OCI-M2 (cell line): ENCODE data around the gene PXMP4.
"Not testable (repeated sequence)": the region's sequence is repeated elsewhere in the genome, so short reads cannot be mapped to it uniquely, and the experiment has no call there.

Experiments used
- DNase-seq: peaks from one replicate; lab custom pipeline; 2025; ENCODE audit not compliant: unreplicated experiment; lab: John Stamatoyannopoulos, UW

The PXMP4 gene

GRCh38 chr20:33704197-33704924 is 15.7 kb downstream of the PXMP4 start:
- no peak for DNase-seq

- no peak for DNase-seq
Measured at GRCh38 chr20:33703498-33704137, 16.5 kb downstream of the PXMP4 start.

DNA sequence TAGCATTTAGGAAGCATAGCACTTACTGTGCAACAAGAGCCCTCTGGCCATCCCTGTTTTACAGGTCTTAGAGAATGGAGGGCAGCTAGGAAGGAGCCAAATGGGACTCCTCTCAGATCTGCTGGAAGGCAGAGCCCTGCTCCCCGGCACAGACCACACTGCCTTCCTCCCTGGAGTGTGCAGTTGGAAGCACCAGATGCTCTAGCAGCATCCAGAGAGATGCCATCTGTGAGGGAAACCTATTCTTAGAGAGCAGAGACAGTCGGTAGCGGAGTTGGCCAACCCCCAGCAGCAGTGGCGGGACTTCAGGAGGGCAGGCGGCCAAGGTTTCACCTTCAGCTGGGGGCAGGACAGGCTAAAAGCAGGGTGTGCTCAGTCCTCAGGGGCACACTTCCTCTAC is 17.2 kb downstream of the PXMP4 start:
- DNase-seq = no peak

DNA sequence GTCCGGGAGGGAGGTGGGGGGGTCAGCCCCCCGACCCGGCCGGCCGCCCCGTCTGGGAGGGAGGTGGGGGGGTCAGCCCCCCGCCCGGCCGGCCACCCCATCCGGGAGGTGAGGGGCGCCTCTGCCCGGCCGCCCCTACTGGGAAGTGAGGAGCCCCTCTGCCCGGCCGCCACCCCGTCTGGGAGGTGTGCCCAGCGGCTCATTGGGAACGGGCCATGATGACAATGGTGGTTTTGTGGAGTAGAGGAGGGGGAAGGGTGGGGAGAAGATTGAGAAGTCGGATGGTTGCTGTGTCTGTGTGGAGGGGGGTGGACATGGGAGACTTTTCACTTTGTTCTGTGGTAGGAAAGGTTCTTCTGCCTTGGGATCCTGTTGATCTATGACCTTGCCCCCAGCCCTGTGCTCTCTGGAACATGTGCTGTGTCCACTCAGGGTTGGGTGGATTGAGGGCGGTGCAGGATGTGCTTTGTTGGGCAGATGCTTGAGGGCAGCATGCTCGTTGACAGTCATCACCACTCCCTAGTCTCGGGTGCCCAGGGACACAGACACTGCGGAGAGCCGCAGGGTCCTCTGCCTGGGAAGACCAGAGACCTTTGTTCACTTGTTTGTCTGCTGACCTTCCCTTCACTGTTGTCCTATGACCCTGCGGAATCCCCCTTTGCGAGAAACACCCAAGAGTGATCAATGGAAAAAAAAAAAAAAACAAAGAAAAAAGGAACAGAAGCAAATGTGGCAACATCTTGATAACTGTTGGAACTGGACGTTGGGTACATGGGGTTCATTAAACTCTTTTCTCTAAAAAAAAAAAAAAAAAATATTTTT is 18.3 kb downstream of the PXMP4 start:
- DNase-seq = no peak

DNA sequence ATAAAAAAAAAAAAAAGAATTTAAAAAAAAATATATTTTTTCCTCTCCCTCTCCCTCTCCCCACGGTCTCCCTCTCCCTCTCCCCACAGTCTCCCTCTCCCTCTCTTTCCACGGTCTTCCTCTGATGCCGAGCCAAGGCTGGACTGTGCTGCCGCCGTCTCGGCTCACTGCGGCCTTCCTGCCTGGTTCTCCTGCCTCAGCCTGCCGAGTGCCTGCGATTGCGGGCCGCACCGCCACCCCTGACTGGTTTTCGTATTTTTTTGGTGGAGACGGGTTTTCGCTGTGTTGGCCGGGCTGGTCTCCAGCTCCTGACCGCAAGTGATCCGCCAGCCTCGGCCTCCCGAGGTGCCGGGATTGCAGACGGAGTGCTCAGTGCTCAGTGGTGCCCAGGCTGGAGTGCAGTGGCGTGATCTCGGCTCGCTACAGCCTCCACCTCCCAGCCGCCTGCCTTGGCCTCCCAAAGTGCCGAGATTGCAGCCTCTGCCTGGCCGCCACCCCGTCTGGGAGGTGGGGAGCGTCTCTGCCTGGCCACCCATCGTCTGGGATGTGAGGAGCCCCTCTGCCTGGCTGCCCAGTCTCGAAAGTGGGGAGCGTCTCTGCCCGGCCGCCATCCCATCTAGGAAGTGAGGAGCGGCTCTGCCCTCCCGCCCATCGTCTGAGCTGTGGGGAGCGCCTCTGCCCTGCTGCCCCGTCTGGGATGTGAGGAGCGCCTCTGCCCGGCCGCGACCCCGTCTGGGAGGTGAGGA is 19.2 kb downstream of the PXMP4 start:
- DNase-seq = not testable (repeated sequence)

DNA sequence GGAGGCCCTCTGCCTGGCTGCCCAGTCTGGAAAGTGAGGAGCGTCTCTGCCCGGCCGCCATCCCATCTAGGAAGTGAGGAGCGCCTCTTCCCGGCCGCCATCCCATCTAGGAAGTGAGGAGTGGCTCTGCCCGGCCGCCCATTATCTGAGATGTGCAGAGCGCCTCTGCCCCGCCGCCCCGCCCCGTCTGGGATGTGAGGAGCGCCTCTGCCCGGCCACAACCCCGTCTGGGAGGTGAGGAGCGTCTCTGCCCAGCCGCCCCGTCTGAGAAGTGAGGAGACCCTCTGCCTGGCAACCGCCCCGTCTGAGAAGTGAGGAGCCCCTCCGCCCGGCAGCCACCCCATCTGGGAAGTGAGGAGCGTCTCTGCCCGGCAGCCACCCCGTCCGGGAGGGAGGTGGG is 21.1 kb downstream of the PXMP4 start:
- not testable (repeated sequence) for DNase-seq

- no peak for DNase-seq
Measured at GRCh38 chr20:33697129-33697528, 23.0 kb downstream of the PXMP4 start.

DNA sequence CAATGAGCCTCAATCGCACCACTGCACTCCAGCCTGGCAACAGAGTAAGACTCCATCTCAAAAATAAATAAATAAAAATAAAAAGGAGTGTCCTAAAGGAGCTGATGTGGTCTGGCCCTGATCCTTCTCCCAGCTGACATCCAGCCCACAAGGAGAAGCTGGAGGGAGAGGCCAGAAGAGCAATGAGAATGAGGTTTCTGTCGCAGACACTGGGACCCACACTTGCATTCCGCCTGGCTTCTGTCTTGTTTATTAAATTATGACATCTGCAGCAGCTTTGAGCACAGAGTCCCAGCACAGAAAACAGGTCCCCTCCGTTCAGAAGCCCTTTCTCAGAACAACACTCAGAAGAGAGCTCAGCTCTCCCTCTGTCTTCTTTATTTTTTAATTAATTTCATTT is 23.7 kb downstream of the PXMP4 start:
- DNase-seq = no peak

GRCh38 chr20:33694639-33695012 is 25.5 kb downstream of the PXMP4 start:
- no peak for DNase-seq

DNA sequence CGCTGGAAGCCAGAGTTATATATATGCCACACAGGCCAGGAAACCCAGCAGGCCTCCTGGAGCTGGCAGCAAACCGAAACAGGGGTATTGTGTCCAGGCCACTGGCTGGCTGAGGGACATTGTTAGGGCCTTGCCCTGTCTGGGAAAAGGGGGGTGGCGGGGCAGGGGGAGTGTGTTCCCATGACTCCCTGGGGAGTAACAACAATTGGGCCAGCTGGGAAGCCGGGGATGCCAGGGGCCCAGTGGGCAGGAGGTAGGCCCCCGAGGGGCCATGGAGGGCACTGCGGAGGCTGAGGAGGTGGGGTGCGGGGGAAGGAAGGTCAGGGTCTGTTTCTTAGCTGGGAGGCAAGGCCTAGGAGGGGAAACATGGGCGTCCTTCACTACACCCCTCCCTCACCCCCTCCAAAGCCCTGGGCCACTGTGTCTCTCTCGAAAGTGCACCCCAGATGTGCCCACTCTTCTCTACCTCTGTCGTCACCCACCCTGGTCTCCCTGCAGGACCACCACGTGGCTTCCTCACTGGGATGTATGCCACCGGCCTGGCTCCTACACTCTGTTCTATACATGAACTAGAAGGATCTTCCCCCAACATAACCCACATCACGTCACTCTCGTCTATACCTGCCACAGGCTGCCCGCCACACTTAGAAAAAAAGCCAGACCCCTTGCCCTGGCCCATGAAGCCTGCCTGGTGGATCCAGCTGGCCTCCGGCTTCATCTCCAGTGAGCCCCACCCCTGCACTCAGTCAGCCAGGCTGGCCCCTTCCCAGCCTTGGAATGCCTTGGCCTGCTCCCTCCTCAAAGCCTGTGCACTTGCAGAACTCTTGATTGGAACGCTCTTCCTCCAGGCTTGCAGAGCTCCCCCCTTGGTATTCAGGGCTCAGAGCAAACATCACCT is 26.1 kb downstream of the PXMP4 start:
- no peak for DNase-seq

DNA sequence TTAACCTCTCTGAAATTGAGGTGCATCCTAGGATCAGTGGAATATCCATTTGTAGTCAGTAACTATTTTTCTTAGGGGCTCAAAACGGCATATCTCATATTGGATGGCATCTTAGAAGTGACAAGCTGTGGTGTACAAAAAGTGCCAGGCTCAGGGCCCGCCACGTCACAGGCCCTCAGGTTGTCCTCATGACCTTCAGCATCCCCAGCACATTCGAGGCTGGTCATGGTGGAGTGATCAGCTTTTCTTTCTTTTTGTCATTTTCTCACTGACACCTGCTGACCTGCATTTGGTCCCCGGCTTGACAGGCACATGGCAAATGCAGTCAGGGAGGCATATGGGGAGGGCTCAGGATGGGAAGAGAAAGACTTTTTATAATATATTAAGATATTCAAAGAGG is 26.8 kb downstream of the PXMP4 start:
- no peak for DNase-seq

DNA sequence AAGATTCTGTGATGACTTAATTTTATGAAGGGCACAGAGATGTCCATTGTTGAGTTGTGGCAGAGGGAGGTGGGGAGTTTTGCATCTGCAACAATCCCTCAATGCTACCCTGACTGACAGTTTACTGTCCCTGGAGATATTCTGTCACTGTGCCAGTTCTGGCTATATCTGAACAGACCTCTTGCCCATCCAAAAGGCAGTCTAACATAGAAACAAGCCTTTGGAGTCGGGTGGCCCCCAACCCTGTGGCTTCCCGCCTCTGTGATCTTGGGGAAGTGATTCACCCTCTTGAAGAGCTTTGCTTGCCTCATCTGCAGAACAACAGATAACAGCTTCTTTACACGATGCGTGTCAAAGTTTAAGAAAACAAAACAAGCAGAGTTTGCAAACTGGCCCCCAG is 30.1 kb downstream of the PXMP4 start:
- DNase-seq = peak; percentile 94

GRCh38 chr20:33689493-33689892 is 30.6 kb downstream of the PXMP4 start:
- no peak for DNase-seq

DNA sequence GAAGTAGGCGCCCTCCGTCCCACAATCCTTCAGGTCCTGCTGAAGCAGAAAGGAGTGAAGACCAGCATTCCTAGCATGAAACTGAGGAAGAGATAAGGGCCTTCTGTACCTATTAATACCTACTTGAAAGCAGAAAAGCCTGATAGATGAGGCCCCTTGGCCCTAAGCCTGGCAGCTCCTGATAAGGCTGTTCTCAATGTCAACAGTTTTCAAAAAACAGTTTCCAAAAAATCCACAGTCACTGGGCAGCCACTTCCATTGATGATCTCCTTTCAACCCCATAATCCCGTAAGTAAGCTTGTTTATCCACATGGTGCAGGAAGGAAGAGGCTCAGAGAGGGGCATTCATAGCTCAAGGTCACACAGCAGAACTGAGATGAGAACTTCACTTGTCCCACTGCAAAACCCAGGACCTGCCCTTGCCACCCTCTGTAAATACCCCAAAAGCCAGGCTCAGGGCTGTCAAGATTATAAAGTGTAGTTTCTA is 31.1 kb downstream of the PXMP4 start:
- DNase-seq = peak; percentile 58

GRCh38 chr20:33687993-33688937 is 31.8 kb downstream of the PXMP4 start:
- no peak for DNase-seq

GRCh38 chr20:33687370-33687915 is 32.7 kb downstream of the PXMP4 start:
- no peak for DNase-seq

- no peak for DNase-seq
Measured at GRCh38 chr20:33686984-33687366, 33.1 kb downstream of the PXMP4 start.

GRCh38 chr20:33686100-33686983 is 33.8 kb downstream of the PXMP4 start, which contains the start of gene E2F1:
E2F1 (minus strand) TSS chr20:33686385; CDS start chr20:33686264, 121 bp downstream.
- peak; percentile 81 for DNase-seq
